Measurements from ENCODE around the gene TMEM98.
"Not testable (repeated sequence)": the region's sequence is repeated elsewhere in the genome, so short reads cannot be mapped to it uniquely, and the experiment has no call there.

- TF ChIP-seq CTCF (IDR thresholded peaks at IDR 0.05; ENCODE audit: low read length); EZH2phosphoT487 (IDR thresholded peaks at IDR 0.05; ENCODE audit: low read length); EZH2 (optimal IDR thresholded peaks at IDR 0.05; ENCODE audit: low read depth, low read length): not testable (repeated sequence)
These were observed 1.2 kb upstream of the TMEM98 start for GRCh38 chr17:32926789-32927188.
